ENCODE measurements around the gene MFSD6. TPM values are rescaled to one million over a fixed set of nuclear protein-coding genes. Genes with fewer than 3 reads are reported as not detected.

Gene MFSD6
- total RNA-seq, 4 donors from 2014 or later: 43.1 to 123 (median 60.5) TPM

GRCh38 chr2:190410166-190410565 lies 2.0 kb downstream of the MFSD6 start:
- DNase-seq (ENCODE audit: low spot score): no peak
- no peak for TF ChIP-seq CTCF (IDR thresholded peaks at IDR 0.05)
- no peak for ATAC-seq (ENCODE audit: low FRiP score)

GRCh38 chr2:190412966-190413365 lies 4.8 kb downstream of the MFSD6 start:
- TF ChIP-seq CTCF (IDR thresholded peaks at IDR 0.05): no peak
- DNase-seq (ENCODE audit: low spot score) (no peak), ATAC-seq (ENCODE audit: low FRiP score) (no peak)

- ATAC-seq (ENCODE audit: low FRiP score) (no peak), DNase-seq (ENCODE audit: low spot score) (no peak)
- no peak for TF ChIP-seq CTCF (IDR thresholded peaks at IDR 0.05)
These were observed 5.3 kb downstream of the MFSD6 start for GRCh38 chr2:190413421-190413820.

GRCh38 chr2:190415251-190415650 lies 7.1 kb downstream of the MFSD6 start:
- no peak for TF ChIP-seq CTCF (IDR thresholded peaks at IDR 0.05)
- DNase-seq (ENCODE audit: low spot score): no peak
- ATAC-seq (ENCODE audit: low FRiP score): no peak

GRCh38 chr2:190415794-190416775 lies 7.9 kb downstream of the MFSD6 start:
- ATAC-seq (ENCODE audit: low FRiP score): no peak
- DNase-seq (ENCODE audit: low spot score): no peak
- no peak for TF ChIP-seq CTCF (IDR thresholded peaks at IDR 0.05)

GRCh38 chr2:190417045-190417842 lies 9.1 kb downstream of the MFSD6 start:
- TF ChIP-seq CTCF (IDR thresholded peaks at IDR 0.05): no peak
- DNase-seq (ENCODE audit: low spot score) (no peak), ATAC-seq (ENCODE audit: low FRiP score) (no peak)

Measured in omental fat pad (tissue), 4 donors.